Neuronal stem cell (in vitro differentiated cells): ENCODE data around the gene COX4I2.

ENCODE experiments used
- DNase-seq: peaks from one replicate; pipeline ENCODE4 v3.0.0-alpha.2; 2013; ENCODE audit warnings: low spot score
- H2AFZ ChIP-seq: one replicate; pipeline ENCODE4 v1.6.1; 2013; ENCODE audit warnings: mild to moderate bottlenecking, low read length, inconsistent platforms
- H2AK5ac ChIP-seq: 2 replicates; pipeline ENCODE4 v1.6.1; 2013; ENCODE audit warnings: low read depth, mild to moderate bottlenecking, inconsistent platforms, low read length, moderate library complexity, mixed read lengths
- H2BK120ac ChIP-seq: 2 replicates; pipeline ENCODE4 v1.6.1; 2013; ENCODE audit warnings: low read depth, mild to moderate bottlenecking, inconsistent platforms, low read length, moderate library complexity, mixed read lengths
- H2BK12ac ChIP-seq: one replicate; pipeline ENCODE4 v1.6.1; 2013; ENCODE audit warnings: low read length, inconsistent platforms
- H2BK15ac ChIP-seq: 2 replicates; pipeline ENCODE4 v1.6.1; 2013; ENCODE audit warnings: mild to moderate bottlenecking, low read length, inconsistent platforms, mixed read lengths
- H2BK5ac ChIP-seq: one replicate; pipeline ENCODE4 v1.6.1; 2013; ENCODE audit warnings: inconsistent platforms, mild to moderate bottlenecking, low read length, moderate library complexity
- H3K14ac ChIP-seq: one replicate; pipeline ENCODE4 v1.6.1; 2013; ENCODE audit warnings: low read length, inconsistent platforms
- H3K18ac ChIP-seq: 2 replicates; pipeline ENCODE4 v1.6.1; 2013; ENCODE audit warnings: low read length, inconsistent platforms
- H3K23ac ChIP-seq: 2 replicates; pipeline ENCODE4 v1.6.1; 2013; ENCODE audit warnings: low read depth, mild to moderate bottlenecking, mixed read lengths, low read length, inconsistent platforms; ENCODE audit not compliant: poor library complexity
- H3K27ac ChIP-seq: replicated peaks from 3 replicates; pipeline ENCODE4 v1.5.1; 2013; ENCODE audit warnings: low read length, inconsistent platforms
- H3K27me3 ChIP-seq, 3 experiments: 2 replicates each; pipeline ENCODE4 v1.6.1; 2013; ENCODE audit warnings: low read length in 3 of 3, mild to moderate bottlenecking in 2 of 3, inconsistent platforms in 1 of 3, low read depth in 1 of 3, mixed read lengths in 1 of 3, moderate library complexity in 1 of 3; ENCODE audit not compliant: control insufficient read depth in 3 of 3, insufficient read depth in 3 of 3
- H3K36me3 ChIP-seq, 2 donors: replicated peaks in 1 of 2; 2 replicates each; pipeline ENCODE4 v1.6.1; 2013; ENCODE audit warnings: low read length in 2 of 2; ENCODE audit not compliant: control insufficient read depth in 2 of 2, insufficient read depth in 2 of 2
- H3K4ac ChIP-seq: 2 replicates; pipeline ENCODE4 v1.6.1; 2013; ENCODE audit warnings: inconsistent platforms, mild to moderate bottlenecking, low read length, moderate library complexity
- H3K4me1 ChIP-seq, 2 donors: 1 replicate in 1 of 2; 2 replicates in 1 of 2; pipeline ENCODE4 v1.6.1; 2013; ENCODE audit warnings: low read length in 2 of 2, low read depth in 1 of 2; ENCODE audit not compliant: control insufficient read depth in 2 of 2, insufficient read depth in 1 of 2
- H3K4me2 ChIP-seq: one replicate; pipeline ENCODE4 v1.6.1; 2013; ENCODE audit warnings: mild to moderate bottlenecking, low read length, inconsistent platforms; ENCODE audit not compliant: insufficient read depth, poor library complexity, severe bottlenecking
- H3K4me3 ChIP-seq, 2 donors: 2 replicates each; pipeline ENCODE4 v1.5.1; 2013; ENCODE audit warnings: low read length in 2 of 2, mild to moderate bottlenecking in 2 of 2, inconsistent platforms in 1 of 2, moderate library complexity in 1 of 2
- H3K79me1 ChIP-seq: one replicate; pipeline ENCODE4 v1.6.1; 2013; ENCODE audit warnings: low read depth, mild to moderate bottlenecking, inconsistent platforms, low read length, moderate library complexity
- H3K9ac ChIP-seq: one replicate; pipeline ENCODE4 v1.6.1; 2013; ENCODE audit warnings: mild to moderate bottlenecking, low read depth, low read length, inconsistent platforms; ENCODE audit not compliant: poor library complexity
- H3K9me3 ChIP-seq, 2 donors: replicated peaks in 1 of 2; 2 replicates each; pipeline versions ENCODE3 to v1.6.1; 2013; ENCODE audit warnings: low read length in 2 of 2, mild to moderate bottlenecking in 2 of 2, inconsistent platforms in 1 of 2, low read depth in 1 of 2, mixed read lengths in 1 of 2, moderate library complexity in 1 of 2; ENCODE audit not compliant: control insufficient read depth in 2 of 2, insufficient read depth in 1 of 2
- H4K8ac ChIP-seq: one replicate; pipeline ENCODE4 v1.6.1; 2013; ENCODE audit warnings: low read depth, mild to moderate bottlenecking, inconsistent platforms, low read length, moderate library complexity
- H4K91ac ChIP-seq: one replicate; pipeline ENCODE4 v1.6.1; 2013; ENCODE audit warnings: low read length, low read depth, mild to moderate bottlenecking, inconsistent platforms; ENCODE audit not compliant: poor library complexity
- WGBS, 2 donors: extraction: QIAGEN DNeasy Blood & Tissue Kit; methylation state at CpG; one replicate each; pipeline ENCODE4 v1.1.7; 2013; ENCODE audit warnings: missing lambda C conversion rate in 2 of 2, mixed read lengths in 1 of 2; ENCODE audit not compliant: insufficient read length in 2 of 2, insufficient replicate concordance in 1 of 2; ENCODE audit errors: extremely low coverage in 2 of 2; 5-methylcytosine and 5-hydroxymethylcytosine counted together

Gene COX4I2

GRCh38 chr20:31680286-31681127, 42.8 kb downstream of the COX4I2 start:
- no peak for DNase-seq

DNA sequence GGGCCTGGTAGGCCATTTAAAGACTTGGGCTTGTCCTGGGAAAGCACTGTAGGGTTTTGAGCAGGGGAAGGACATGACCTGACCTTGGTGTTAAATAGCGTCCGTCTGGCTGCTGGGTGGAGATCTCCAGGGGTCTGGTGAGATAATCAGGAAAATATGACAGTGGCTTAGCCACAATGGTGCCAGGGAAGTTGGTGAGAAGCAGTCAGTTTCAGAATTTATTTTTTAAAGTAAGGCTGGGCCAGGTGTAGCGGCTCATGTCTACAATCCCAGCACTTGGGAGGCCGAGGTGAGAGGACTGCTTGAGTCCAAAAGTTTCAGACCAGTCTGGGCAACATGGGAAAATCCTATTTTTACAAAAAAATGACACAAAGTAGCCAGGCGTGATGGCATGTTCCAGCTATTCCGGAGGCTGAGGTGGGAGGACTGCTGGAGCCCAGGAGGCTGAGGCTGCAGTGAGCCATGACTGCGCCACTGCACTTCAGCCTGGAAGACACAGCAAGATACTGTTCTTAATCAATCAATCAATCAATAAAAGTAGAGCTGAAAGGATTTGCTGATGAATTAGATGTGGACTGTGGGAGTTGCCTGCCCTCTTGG, 43.5 kb downstream of the COX4I2 start:
- Histone ChIP-seq H3K4me1 (peaks cover 15 to 20% of the 10 kb centered on the region in 2 donors), H2BK120ac (no peak overlapping the region), H2BK15ac (no peak overlapping the region), H2BK12ac (no peak overlapping the region), H3K14ac (no peak overlapping the region), H2BK5ac (no peak overlapping the region), H3K4me3 (no peak overlapping the region), H4K8ac (no peak overlapping the region), H3K4me2 (no peak overlapping the region), H3K18ac (no peak overlapping the region), H3K27me3 (no peaks in the 10 kb centered on the region), H2AK5ac (no peak overlapping the region), H3K9me3 (peaks cover 0 to 3% of the 10 kb centered on the region in 2 donors), H4K91ac (no peak overlapping the region), H3K27ac (no peak overlapping the region), H3K4ac (no peak overlapping the region), H3K79me1 (peaks cover 4% of the 10 kb centered on the region), H3K9ac (no peak overlapping the region), H3K36me3 (peaks cover 0 to 57% of the 10 kb centered on the region in 2 donors), H3K23ac (no peak overlapping the region), H2AFZ (no peak overlapping the region)
- no peak for DNase-seq
- WGBS, 2 donors: no CpG with 5 or more reads among the region's 7 CpGs

More at GRCh38 chr20:31680286-31681127, 42.8 kb downstream of the COX4I2 start:
- H4K91ac ChIP-seq: no peak overlapping the region
- H3K9me3 ChIP-seq: no peaks in the 10 kb centered on the region
- no peak overlapping the region for H2BK12ac ChIP-seq
- WGBS, 2 donors: no CpG with 5 or more reads among the region's 7 CpGs
- H3K23ac ChIP-seq: no peak overlapping the region
- no peak overlapping the region for H2BK120ac ChIP-seq
- H2AK5ac ChIP-seq: no peak overlapping the region
- H3K36me3 ChIP-seq: peaks cover 0 to 61% of the 10 kb centered on the region in 2 donors
- no peak overlapping the region for H2BK5ac ChIP-seq
- no peak overlapping the region for H3K14ac ChIP-seq
- no peak overlapping the region for H3K4ac ChIP-seq
- H2AFZ ChIP-seq: no peak overlapping the region
- H3K4me1 ChIP-seq: peaks cover 15 to 22% of the 10 kb centered on the region in 2 donors
- H3K18ac ChIP-seq: no peak overlapping the region
- no peak overlapping the region for H3K9ac ChIP-seq
- H3K27ac ChIP-seq: no peak overlapping the region
- H3K4me2 ChIP-seq: no peak overlapping the region
- no peaks in the 10 kb centered on the region for H3K27me3 ChIP-seq
- no peak overlapping the region for H3K4me3 ChIP-seq
- peaks cover 4% of the 10 kb centered on the region for H3K79me1 ChIP-seq
- H4K8ac ChIP-seq: no peak overlapping the region
- H2BK15ac ChIP-seq: no peak overlapping the region

- no peak overlapping the region for H2AK5ac ChIP-seq
- no peak overlapping the region for H3K9ac ChIP-seq
- no peak overlapping the region for H2BK12ac ChIP-seq
- H3K27me3 ChIP-seq: no peaks in the 10 kb centered on the region
- no peak for DNase-seq
- WGBS, 2 donors: no CpG with 5 or more reads among the region's 3 CpGs
- no peak overlapping the region for H3K18ac ChIP-seq
- no peak overlapping the region for H3K14ac ChIP-seq
- no peak overlapping the region for H4K8ac ChIP-seq
- H2BK5ac ChIP-seq: no peak overlapping the region
- H3K27ac ChIP-seq: no peak overlapping the region
- H3K4me2 ChIP-seq: no peak overlapping the region
- no peak overlapping the region for H2BK120ac ChIP-seq
- H3K4me3 ChIP-seq: no peak overlapping the region
- no peak overlapping the region for H4K91ac ChIP-seq
- H3K4me1 ChIP-seq: peaks cover 15 to 16% of the 10 kb centered on the region in 2 donors
- H2BK15ac ChIP-seq: no peak overlapping the region
- H3K23ac ChIP-seq: no peak overlapping the region
- no peak overlapping the region for H3K4ac ChIP-seq
- no peak overlapping the region for H2AFZ ChIP-seq
- H3K79me1 ChIP-seq: peaks cover 4% of the 10 kb centered on the region
- peaks cover 0 to 57% of the 10 kb centered on the region in 2 donors for H3K36me3 ChIP-seq
- H3K9me3 ChIP-seq: peaks cover 0 to 8% of the 10 kb centered on the region in 2 donors
Measured at GRCh38 chr20:31681769-31682168, 44.1 kb downstream of the COX4I2 start.

DNA sequence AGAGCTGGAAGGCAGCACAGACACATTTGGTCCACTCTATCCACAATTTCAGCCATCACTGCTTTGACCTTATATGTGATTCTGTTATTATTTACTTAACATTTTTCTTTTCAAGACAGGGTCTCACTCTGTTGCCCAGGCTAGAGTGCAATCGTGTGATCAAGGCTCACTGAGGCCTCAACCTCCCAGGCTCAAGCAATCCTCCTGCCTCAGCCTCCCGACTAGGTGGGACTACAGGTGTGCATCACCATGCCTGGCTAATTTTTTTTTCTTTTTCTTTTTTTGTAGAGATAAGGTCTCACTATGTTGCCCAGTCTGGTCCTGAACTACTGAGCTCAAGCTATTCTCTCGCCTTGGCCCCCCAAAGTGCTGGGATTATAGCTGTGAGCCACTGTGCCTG, 44.6 kb downstream of the COX4I2 start:
- Histone ChIP-seq H3K4me1 (peaks cover 15 to 16% of the 10 kb centered on the region in 2 donors), H2BK12ac (no peak overlapping the region), H3K14ac (no peak overlapping the region), H3K9ac (no peak overlapping the region), H4K91ac (no peak overlapping the region), H2BK120ac (no peak overlapping the region), H3K36me3 (peaks cover 0 to 61% of the 10 kb centered on the region in 2 donors), H2AK5ac (no peak overlapping the region), H3K18ac (no peak overlapping the region), H3K79me1 (peaks cover 4% of the 10 kb centered on the region), H3K23ac (no peak overlapping the region), H3K4ac (no peak overlapping the region), H2BK5ac (no peak overlapping the region), H3K27ac (no peak overlapping the region), H3K4me3 (no peak overlapping the region), H3K27me3 (no peaks in the 10 kb centered on the region), H3K9me3 (peaks cover 0 to 11% of the 10 kb centered on the region in 2 donors), H4K8ac (no peak overlapping the region), H3K4me2 (no peak overlapping the region), H2BK15ac (no peak overlapping the region), H2AFZ (no peak overlapping the region)
- no CpG with 5 or more reads among the region's 3 CpGs for WGBS, 2 donors
- DNase-seq: no peak
